ENCODE measurements around the gene IMPDH1. TPM values are rescaled to one million over a fixed set of nuclear protein-coding genes. Genes with fewer than 3 reads are reported as not detected.
A peak's percentile ranks its signal among the peaks of the same experiment; 100 is the strongest.
"Not testable (repeated sequence)": the region's sequence is repeated elsewhere in the genome, so short reads cannot be mapped to it uniquely, and the experiment has no call there.

The IMPDH1 gene
- total RNA-seq = 10 to 100 TPM; 43.1 to 68.5 (median 47.4) TPM

- DNase-seq (ENCODE audit: low spot score in 2 of 2) = peak; percentile 92 to 94
- peak within 1 kb of the TSS; percentile 79 for H3K4me3 ChIP-seq
- H3K27ac ChIP-seq = peak within 1 kb of the TSS; percentile 84
- no peaks in the 10 kb centered on the region for H3K9me3 ChIP-seq
- no peaks in the 10 kb centered on the region for H3K27me3 ChIP-seq
- no peaks in the 10 kb centered on the region for H3K36me3 ChIP-seq
- peaks cover 52% of the 10 kb centered on the region for H3K4me1 ChIP-seq
- 2% methylated on average over 35 of the region's 87 CpGs for WGBS
- peak in 1 of 3 donors; percentile 16 for TF ChIP-seq POLR2AphosphoS5 (IDR thresholded peaks at IDR 0.05)
- TF ChIP-seq EP300 (IDR thresholded peaks at IDR 0.05) = no peak
- no peak for TF ChIP-seq CTCF (IDR thresholded peaks at IDR 0.05)
- TF ChIP-seq POLR2A (IDR thresholded peaks at IDR 0.05) = peak in 1 of 2 donors; percentile 11
Observed at GRCh38 chr7:128409596-128410450, at the start of gene IMPDH1. Gene IMPDH1 (minus strand): TSS chr7:128409982. CDS start chr7:128409901, 81 bp downstream.

GRCh38 chr7:128459394-128459878 lies 49.7 kb upstream of the IMPDH1 start:
- H3K9me3 ChIP-seq = no peaks in the 10 kb centered on the region
- DNase-seq (ENCODE audit: low spot score in 2 of 2) = no peak
- whole genome bisulfite sequencing = 26% methylated on average over 5 of the region's 5 CpGs
- H3K27me3 ChIP-seq = no peaks in the 10 kb centered on the region
- H3K36me3 ChIP-seq = no peaks in the 10 kb centered on the region
- H3K4me3 ChIP-seq = no peak overlapping the region
- H3K4me1 ChIP-seq = peaks cover 55% of the 10 kb centered on the region
- TF ChIP-seq CTCF (IDR thresholded peaks at IDR 0.05) (peak; percentile 65 to 74), POLR2A (IDR thresholded peaks at IDR 0.05) (no peak)
- H3K27ac ChIP-seq = no peak overlapping the region

- 45% methylated on average over 3 of the region's 3 CpGs for WGBS
- no peaks in the 10 kb centered on the region for H3K27me3 ChIP-seq
- H3K4me3 ChIP-seq = no peak overlapping the region
Observed at GRCh38 chr7:128458956-128459355, 49.2 kb upstream of the IMPDH1 start.

GRCh38 chr7:128457385-128457784 lies 47.6 kb upstream of the IMPDH1 start:
- peak in 1 of 3 donors; percentile 45 for TF ChIP-seq POLR2AphosphoS5 (IDR thresholded peaks at IDR 0.05)
- H3K36me3 ChIP-seq; H3K27me3 ChIP-seq; DNase-seq (ENCODE audit: low spot score in 2 of 2); H3K9me3 ChIP-seq: not testable (repeated sequence)
- WGBS = 92% methylated on average over 3 of the region's 6 CpGs
- Histone ChIP-seq H3K27ac (peak overlapping the region; percentile 14), H3K4me3 (peak overlapping the region; percentile 93), H3K4me1 (peaks cover 68% of the 10 kb centered on the region)

More at GRCh38 chr7:128458956-128459355, 49.2 kb upstream of the IMPDH1 start:
- H3K36me3 ChIP-seq = no peaks in the 10 kb centered on the region
- DNase-seq (ENCODE audit: low spot score in 2 of 2) = no peak
- H3K9me3 ChIP-seq = no peaks in the 10 kb centered on the region
- TF ChIP-seq POLR2AphosphoS5 (IDR thresholded peaks at IDR 0.05) = no peak
- TF ChIP-seq POLR2A (IDR thresholded peaks at IDR 0.05) = no peak
- TF ChIP-seq EP300 (IDR thresholded peaks at IDR 0.05) = no peak
- TF ChIP-seq CTCF (IDR thresholded peaks at IDR 0.05) = no peak
- H3K4me1 ChIP-seq = peaks cover 60% of the 10 kb centered on the region
- H3K27ac ChIP-seq = no peak overlapping the region

- 6% methylated on average over 5 of the region's 5 CpGs for WGBS
- TF ChIP-seq POLR2AphosphoS5 (IDR thresholded peaks at IDR 0.05) = no peak
- TF ChIP-seq POLR2A (IDR thresholded peaks at IDR 0.05) = no peak
- TF ChIP-seq EP300 (IDR thresholded peaks at IDR 0.05) = no peak
- no peak for TF ChIP-seq CTCF (IDR thresholded peaks at IDR 0.05)
- Histone ChIP-seq H3K4me3 (peak overlapping the region; percentile 93), H3K27me3 (no peaks in the 10 kb centered on the region), H3K36me3 (no peaks in the 10 kb centered on the region), H3K9me3 (no peaks in the 10 kb centered on the region), H3K27ac (peak overlapping the region; percentile 96), H3K4me1 (peaks cover 68% of the 10 kb centered on the region)
- no peak for DNase-seq (ENCODE audit: low spot score in 2 of 2)
Observed at GRCh38 chr7:128456255-128456725, 46.5 kb upstream of the IMPDH1 start.

All from suprapubic skin (tissue), 4 donors.